Nephron (organoid): ENCODE measurements around the gene NLRC3.
A peak's percentile ranks its signal among the peaks of the same experiment; 100 is the strongest.

Experiments
- H3K27ac Mint-ChIP-seq, 3 experiments: 2 replicates each; pipeline ENCODE4 v1.8.0; 2020; ENCODE audit warnings: mixed read lengths in 3 of 3, mild to moderate bottlenecking in 2 of 3, moderate library complexity in 1 of 3
- H3K27me3 Mint-ChIP-seq: 2 replicates; pipeline ENCODE4 v1.8.0; 2021; ENCODE audit warnings: low read depth, mild to moderate bottlenecking, moderate library complexity, mixed read lengths
- H3K36me3 Mint-ChIP-seq: 2 replicates; pipeline ENCODE4 v1.8.0; 2020; ENCODE audit warnings: low read depth, mixed read lengths
- H3K4me1 Mint-ChIP-seq: 2 replicates; pipeline ENCODE4 v1.8.0; 2020; ENCODE audit warnings: mixed read lengths
- H3K4me3 Mint-ChIP-seq, 3 experiments: 2 replicates each; pipeline ENCODE4 v1.8.0; 2020; ENCODE audit warnings: mild to moderate bottlenecking in 3 of 3, mixed read lengths in 3 of 3, moderate library complexity in 2 of 3
- H3K9me3 Mint-ChIP-seq: 2 replicates; pipeline ENCODE4 v1.8.0; 2020; ENCODE audit warnings: mixed read lengths
- CTCF ChIP-seq, 3 experiments: fragments of 200-600 bp; sonication (generic); IDR thresholded peaks; one replicate each; pipeline ENCODE4 v1.5.0; 2021; ENCODE audit warnings: antibody characterized with exemption in 3 of 3; ENCODE audit not compliant: unreplicated experiment in 3 of 3

Gene NLRC3, protein sequence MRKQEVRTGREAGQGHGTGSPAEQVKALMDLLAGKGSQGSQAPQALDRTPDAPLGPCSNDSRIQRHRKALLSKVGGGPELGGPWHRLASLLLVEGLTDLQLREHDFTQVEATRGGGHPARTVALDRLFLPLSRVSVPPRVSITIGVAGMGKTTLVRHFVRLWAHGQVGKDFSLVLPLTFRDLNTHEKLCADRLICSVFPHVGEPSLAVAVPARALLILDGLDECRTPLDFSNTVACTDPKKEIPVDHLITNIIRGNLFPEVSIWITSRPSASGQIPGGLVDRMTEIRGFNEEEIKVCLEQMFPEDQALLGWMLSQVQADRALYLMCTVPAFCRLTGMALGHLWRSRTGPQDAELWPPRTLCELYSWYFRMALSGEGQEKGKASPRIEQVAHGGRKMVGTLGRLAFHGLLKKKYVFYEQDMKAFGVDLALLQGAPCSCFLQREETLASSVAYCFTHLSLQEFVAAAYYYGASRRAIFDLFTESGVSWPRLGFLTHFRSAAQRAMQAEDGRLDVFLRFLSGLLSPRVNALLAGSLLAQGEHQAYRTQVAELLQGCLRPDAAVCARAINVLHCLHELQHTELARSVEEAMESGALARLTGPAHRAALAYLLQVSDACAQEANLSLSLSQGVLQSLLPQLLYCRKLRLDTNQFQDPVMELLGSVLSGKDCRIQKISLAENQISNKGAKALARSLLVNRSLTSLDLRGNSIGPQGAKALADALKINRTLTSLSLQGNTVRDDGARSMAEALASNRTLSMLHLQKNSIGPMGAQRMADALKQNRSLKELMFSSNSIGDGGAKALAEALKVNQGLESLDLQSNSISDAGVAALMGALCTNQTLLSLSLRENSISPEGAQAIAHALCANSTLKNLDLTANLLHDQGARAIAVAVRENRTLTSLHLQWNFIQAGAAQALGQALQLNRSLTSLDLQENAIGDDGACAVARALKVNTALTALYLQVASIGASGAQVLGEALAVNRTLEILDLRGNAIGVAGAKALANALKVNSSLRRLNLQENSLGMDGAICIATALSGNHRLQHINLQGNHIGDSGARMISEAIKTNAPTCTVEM

GRCh38 chr16:3577302-3577752 lies at the start of gene NLRC3:
TSS of gene NLRC3 (minus strand) at chr16:3577403. CDS start at chr16:3565036, 12,367 bp downstream.
- Mint-ChIP-seq H3K27ac (no peak within 1 kb of the TSS), H3K36me3 (no peaks in the 10 kb centered on the region), H3K9me3 (no peaks in the 10 kb centered on the region), H3K27me3 (no peaks in the 10 kb centered on the region), H3K4me1 (peaks cover 20% of the 10 kb centered on the region), H3K4me3 (no peak within 1 kb of the TSS)
- no peak for TF ChIP-seq CTCF (IDR thresholded peaks at IDR 0.05; ENCODE audit: unreplicated experiment in 3 of 3)

- no peaks in the 10 kb centered on the region for H3K36me3 Mint-ChIP-seq
- H3K4me1 Mint-ChIP-seq, result peaks cover 6% of the 10 kb centered on the region
- no peaks in the 10 kb centered on the region for H3K9me3 Mint-ChIP-seq
- no peak overlapping the region for H3K27ac Mint-ChIP-seq
- no peak overlapping the region for H3K4me3 Mint-ChIP-seq
- no peaks in the 10 kb centered on the region for H3K27me3 Mint-ChIP-seq
- no peak for TF ChIP-seq CTCF (IDR thresholded peaks at IDR 0.05; ENCODE audit: unreplicated experiment in 3 of 3)
Observed at GRCh38 chr16:3625911-3626732, 48.9 kb upstream of the NLRC3 start.

DNA sequence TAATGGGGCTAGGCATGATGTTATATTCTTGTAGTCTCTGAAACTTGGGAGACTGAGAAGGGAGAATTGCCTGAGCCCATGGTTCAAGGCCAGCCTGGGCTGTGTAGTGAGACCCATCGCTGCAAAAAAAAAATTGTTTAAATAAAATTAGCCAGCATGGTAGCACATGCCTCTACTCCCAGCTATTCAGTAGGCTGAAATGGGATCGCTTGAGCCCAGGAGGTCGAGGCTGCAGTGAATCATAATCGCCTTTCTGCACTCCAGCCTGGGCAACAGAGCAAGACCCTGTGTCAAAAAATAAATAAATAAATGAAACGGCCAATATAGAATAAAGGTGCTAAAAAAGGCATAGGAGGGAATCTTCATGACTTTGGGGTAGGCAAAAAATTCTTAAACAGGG lies 48.1 kb upstream of the NLRC3 start:
- Mint-ChIP-seq H3K9me3 (no peaks in the 10 kb centered on the region), H3K4me1 (peaks cover 6% of the 10 kb centered on the region), H3K4me3 (no peak overlapping the region), H3K27ac (no peak overlapping the region), H3K36me3 (no peaks in the 10 kb centered on the region), H3K27me3 (no peaks in the 10 kb centered on the region)
- no peak for TF ChIP-seq CTCF (IDR thresholded peaks at IDR 0.05; ENCODE audit: unreplicated experiment in 3 of 3)

- Mint-ChIP-seq H3K27ac (peak overlapping the region in 1 of 3 experiments; percentile 16), H3K36me3 (no peaks in the 10 kb centered on the region), H3K4me1 (peaks cover 6% of the 10 kb centered on the region), H3K9me3 (no peaks in the 10 kb centered on the region), H3K4me3 (no peak overlapping the region), H3K27me3 (no peaks in the 10 kb centered on the region)
- no peak for TF ChIP-seq CTCF (IDR thresholded peaks at IDR 0.05; ENCODE audit: unreplicated experiment in 3 of 3)
Observed at GRCh38 chr16:3623642-3624041, 46.4 kb upstream of the NLRC3 start.

DNA sequence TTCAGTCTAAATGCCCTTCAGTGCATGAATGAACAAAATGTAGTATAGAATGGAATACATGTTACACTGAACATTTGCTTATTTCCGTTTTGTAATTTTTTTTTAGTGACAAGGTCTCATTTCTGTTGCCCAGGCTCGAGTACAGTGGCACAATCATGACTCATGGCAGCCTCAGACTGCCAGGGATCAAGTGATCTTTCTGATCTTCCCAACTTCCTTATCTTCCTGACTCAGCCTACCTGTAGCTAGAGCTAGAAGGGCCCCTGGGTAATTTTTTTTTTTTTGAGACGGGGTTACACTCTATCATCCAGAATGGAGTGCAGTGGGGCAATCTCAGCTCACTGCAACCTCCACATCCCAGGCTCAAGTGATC lies 41.6 kb upstream of the NLRC3 start:
- H3K27me3 Mint-ChIP-seq, result no peaks in the 10 kb centered on the region
- peaks cover 3% of the 10 kb centered on the region for H3K9me3 Mint-ChIP-seq
- peaks cover 6% of the 10 kb centered on the region for H3K4me1 Mint-ChIP-seq
- TF ChIP-seq CTCF (IDR thresholded peaks at IDR 0.05; ENCODE audit: unreplicated experiment in 3 of 3), result no peak
- no peak overlapping the region for H3K4me3 Mint-ChIP-seq
- H3K36me3 Mint-ChIP-seq, result peaks cover 26% of the 10 kb centered on the region
- H3K27ac Mint-ChIP-seq, result no peak overlapping the region
